K562 (cell line): Measurements from ENCODE around the gene VWA3A.

ENCODE experiments used
- CTCF ChIP-seq, 3 experiments: IDR thresholded peaks in 2 of 3; conservative IDR thresholded peaks in 1 of 3; 2 replicates each; pipeline ENCODE4 v1.5.1; 2011 to 2012; ENCODE audit warnings: low read length in 3 of 3, mild to moderate bottlenecking in 3 of 3, control low read depth in 2 of 3, improper control_type of control experiment in 1 of 3, inconsistent platforms in 1 of 3, low read depth in 1 of 3, mixed read lengths in 1 of 3, moderate library complexity in 1 of 3; ENCODE audit not compliant: insufficient read depth in 2 of 3
- DNMT1 ChIP-seq: fragments of 450-650 bp; IDR thresholded peaks from 2 replicates; pipeline ENCODE4 v1.6.1; 2016; ENCODE audit warnings: antibody characterized with exemption, mild to moderate bottlenecking
- FOXA1 ChIP-seq: fragments of 450-650 bp; IDR thresholded peaks from 2 replicates; pipeline ENCODE4 v1.6.1; 2016; ENCODE audit warnings: mild to moderate bottlenecking, borderline replicate concordance
- JUN ChIP-seq, 2 experiments: sonication (generic) in 1 of 2; formaldehyde crosslinking in 1 of 2; IDR thresholded peaks; 2 replicates each; pipeline versions ENCODE4 v1.6.1 to v1.8.0; 2012 to 2022; ENCODE audit warnings: borderline replicate concordance in 2 of 2, mild to moderate bottlenecking in 2 of 2, improper control_type of control experiment in 1 of 2, low read depth in 1 of 2, low read length in 1 of 2, missing genetic modification reagents in 1 of 2
- POLR2A ChIP-seq: fragments of 450-650 bp; conservative IDR thresholded peaks from 2 replicates; pipeline ENCODE4 v1.6.1; 2016
- SIN3A ChIP-seq, 2 experiments: fragments of 150-350 bp in 1 of 2; IDR thresholded peaks; 2 replicates each; pipeline ENCODE4 v1.6.1; 2011 to 2016; ENCODE audit warnings: borderline replicate concordance in 2 of 2, low read depth in 2 of 2, low read length in 2 of 2, mild to moderate bottlenecking in 2 of 2, moderate library complexity in 2 of 2; ENCODE audit not compliant: control insufficient read depth in 1 of 2
- USF2 ChIP-seq: sonication (generic); formaldehyde crosslinking; IDR thresholded peaks from 2 replicates; pipeline ENCODE4 v1.5.0; 2020; ENCODE audit warnings: missing genetic modification reagents
- ZBTB7A ChIP-seq: IDR thresholded peaks from 2 replicates; pipeline ENCODE4 v1.6.1; 2011; ENCODE audit warnings: low read depth, mild to moderate bottlenecking, low read length, moderate library complexity, borderline replicate concordance; ENCODE audit not compliant: control insufficient read depth

GRCh38 chr16:22103441-22103840, 11.1 kb downstream of the VWA3A start:
- TF ChIP-seq FOXA1 (no peak), USF2 (no peak), ZBTB7A (no peak), POLR2A (no peak), DNMT1 (no peak), CTCF (IDR thresholded peaks at IDR 0.05 in 2 of 3, conservative IDR thresholded peaks at IDR 0.05 in 1 of 3; ENCODE audit: insufficient read depth in 2 of 3, low read depth in 1 of 3, low read length in 3 of 3) (no peak), SIN3A (IDR thresholded peaks at IDR 0.05; ENCODE audit: borderline replicate concordance in 2 of 2, control insufficient read depth in 1 of 2, low read depth in 2 of 2, low read length in 2 of 2) (no peak), JUN (IDR thresholded peaks at IDR 0.05; ENCODE audit: borderline replicate concordance, low read depth, low read length) (no peak), JUN (CRISPR knock-in tag; IDR thresholded peaks at IDR 0.05; ENCODE audit: borderline replicate concordance) (no peak)
